ENCODE data around the gene PRKCH. TPM values are rescaled to one million over a fixed set of nuclear protein-coding genes. Genes with fewer than 3 reads are reported as not detected.

Gene PRKCH
- total RNA-seq, 1 experiment from 2014 or later = 2.7 TPM

GRCh38 chr14:61417141-61417540 lies 95.8 kb downstream of the PRKCH start:
- CTCF ChIA-PET = no interaction called here
- Histone ChIP-seq H3K9me3 (ENCODE audit: control insufficient read depth, insufficient read depth, low read depth, low read length) (no peaks in the 10 kb centered on the region), H3K27ac (ENCODE audit: low read length) (no peak overlapping the region), H3K4me3 (ENCODE audit: low read depth in 2 of 2, low read length in 2 of 2) (no peak overlapping the region), H3K4me1 (ENCODE audit: control insufficient read depth, insufficient read depth, low read length) (no peaks in the 10 kb centered on the region), H3K36me3 (ENCODE audit: control insufficient read depth, insufficient read depth, low read length) (no peaks in the 10 kb centered on the region), H3K27me3 (ENCODE audit: control insufficient read depth, insufficient read depth, low read length) (no peaks in the 10 kb centered on the region)
- TF ChIP-seq CTCF (IDR thresholded peaks at IDR 0.05) (no peak), POLR2AphosphoS5 (IDR thresholded peaks at IDR 0.05; ENCODE audit: low read depth, low read length) (no peak), REST (IDR thresholded peaks at IDR 0.05; ENCODE audit: insufficient read depth in 1 of 2, low read depth in 2 of 2, low read length in 1 of 2) (no peak), SIN3A (IDR thresholded peaks at IDR 0.05; ENCODE audit: borderline replicate concordance, insufficient read depth, low read depth, low read length) (no peak), TCF7L2 (IDR thresholded peaks at IDR 0.05; ENCODE audit: low read depth, low read length) (no peak)
- POLR2A ChIA-PET = no interaction called here
- intact Hi-C loops (cut with micrococcal nuclease; ENCODE audit: unreplicated experiment) = no loop called here
- DNase-seq (ENCODE audit: low read depth, low spot score) (no peak), ATAC-seq (no peak)
- in situ Hi-C loops (cut with HindIII; ENCODE audit: low pct_unique_long_range_greater_than_20kb, low sequenced_read_pairs) = no loop called here
- no TSS peak for BruUV-seq (replicated peaks)

- no peak for TF ChIP-seq REST (IDR thresholded peaks at IDR 0.05; ENCODE audit: insufficient read depth in 1 of 2, low read depth in 2 of 2, low read length in 1 of 2)
- TF ChIP-seq POLR2AphosphoS5 (IDR thresholded peaks at IDR 0.05; ENCODE audit: low read depth, low read length) = no peak
- no peak for TF ChIP-seq CTCF (IDR thresholded peaks at IDR 0.05)
- no peak for TF ChIP-seq TCF7L2 (IDR thresholded peaks at IDR 0.05; ENCODE audit: low read depth, low read length)
- no peak for TF ChIP-seq SIN3A (IDR thresholded peaks at IDR 0.05; ENCODE audit: borderline replicate concordance, insufficient read depth, low read depth, low read length)
- no peaks in the 10 kb centered on the region for H3K9me3 ChIP-seq (ENCODE audit: control insufficient read depth, insufficient read depth, low read depth, low read length)
- CTCF ChIA-PET = no interaction called here
- H3K27me3 ChIP-seq (ENCODE audit: control insufficient read depth, insufficient read depth, low read length) = no peaks in the 10 kb centered on the region
- H3K4me3 ChIP-seq (ENCODE audit: low read depth in 2 of 2, low read length in 2 of 2) = no peak overlapping the region
- in situ Hi-C loops (cut with HindIII; ENCODE audit: low pct_unique_long_range_greater_than_20kb, low sequenced_read_pairs) = no loop called here
- H3K36me3 ChIP-seq (ENCODE audit: control insufficient read depth, insufficient read depth, low read length) = no peaks in the 10 kb centered on the region
- intact Hi-C loops (cut with micrococcal nuclease; ENCODE audit: unreplicated experiment) = no loop called here
- no TSS peak for BruUV-seq (replicated peaks)
- no peak for ATAC-seq
- no peak overlapping the region for H3K27ac ChIP-seq (ENCODE audit: low read length)
- no peaks in the 10 kb centered on the region for H3K4me1 ChIP-seq (ENCODE audit: control insufficient read depth, insufficient read depth, low read length)
- POLR2A ChIA-PET = no interaction called here
- DNase-seq (ENCODE audit: low read depth, low spot score) = no peak
Observed at GRCh38 chr14:61417883-61418455, 96.6 kb downstream of the PRKCH start.

Measured in Panc1 (cell line).